ENCODE data around the gene SCUBE1. TPM values are rescaled to one million over a fixed set of nuclear protein-coding genes. Genes with fewer than 3 reads are reported as not detected.

SCUBE1 gene
- total RNA-seq, 1 experiment from 2014 or later = 3.9 TPM

DNA sequence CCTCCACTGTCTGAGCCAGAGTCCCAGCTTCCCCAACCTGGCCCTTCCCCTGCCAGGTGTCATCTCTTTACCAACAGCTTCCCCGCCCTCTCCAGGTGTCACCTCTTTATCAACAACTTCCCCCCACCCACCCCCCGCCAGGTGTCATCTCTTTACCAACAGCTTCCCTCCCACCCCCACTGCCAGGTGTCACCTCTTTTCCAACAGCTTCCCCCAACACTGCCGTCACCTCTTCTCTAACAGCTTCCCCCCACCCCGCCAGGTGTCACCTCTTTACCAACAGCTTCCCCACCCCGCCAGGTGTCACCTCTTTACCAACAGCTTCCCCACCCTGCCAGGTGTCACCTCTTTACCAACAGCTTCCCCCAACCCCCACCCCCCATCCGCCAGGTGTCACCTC, 126.4 kb downstream of the SCUBE1 start:
- Histone ChIP-seq H3K9me2 (ENCODE audit: insufficient read depth) (no peaks in the 10 kb centered on the region), H3K9me3 (ENCODE audit: control insufficient read depth in 1 of 2, insufficient read depth in 1 of 2, low read depth in 1 of 2, low read length in 2 of 2) (no peaks in the 10 kb centered on the region), H3K4me2 (ENCODE audit: low read length) (no peak overlapping the region), H3K4me1 (ENCODE audit: control insufficient read depth in 1 of 2, insufficient read depth in 2 of 2, low read length in 2 of 2) (peaks cover 7 to 14% of the 10 kb centered on the region in 2 experiments; a peak in 3 of 4 replicates), H3K9ac (ENCODE audit: low read length) (no peak overlapping the region), H3K79me2 (ENCODE audit: insufficient read depth, low read length) (no peaks in the 10 kb centered on the region), H3K27me3 (ENCODE audit: insufficient read depth, low read length) (no peaks in the 10 kb centered on the region), H3K36me3 (ENCODE audit: control insufficient read depth in 1 of 2, insufficient read depth in 2 of 2, low read length in 2 of 2) (no peaks in the 10 kb centered on the region), H3K27ac (ENCODE audit: low read depth, low read length) (no peak overlapping the region), H3K4me3 (replicated peaks in 1 of 2; ENCODE audit: low read depth in 1 of 2, low read length in 2 of 2) (no peak overlapping the region), H2AFZ (ENCODE audit: low read depth, low read length, poor library complexity, severe bottlenecking) (no peak overlapping the region), H4K20me1 (ENCODE audit: insufficient read depth) (no peaks in the 10 kb centered on the region)
- POLR2A ChIA-PET = no interaction called here
- CTCF ChIA-PET = interaction anchor here (0.7 kb wide), 2 partner anchors 13 to 29 kb away, joined by 3 read pairs; no protein-coding TSS in a partner anchor
- intact Hi-C loops (cut with micrococcal nuclease) = no loop called here
- BruUV-seq (replicated peaks) = no TSS peak
- DNase-seq (ENCODE audit: low read depth, low spot score) (no peak), ATAC-seq (no peak)
- RAD21 ChIA-PET (ENCODE audit: low non-redundant PET in 1 of 2, low total read pairs in 2 of 2, uncharacterized antibody in 2 of 2, unreplicated experiment in 2 of 2) = no interaction called here
- TF ChIP-seq TCF7L2 (IDR thresholded peaks at IDR 0.05; ENCODE audit: borderline replicate concordance, extremely low read depth, insufficient read depth, insufficient read length) (no peak), POLR2A (IDR thresholded peaks at IDR 0.05; ENCODE audit: borderline replicate concordance, extremely low read depth, insufficient read depth, insufficient read length) (no peak), ZNF274 (IDR thresholded peaks at IDR 0.05; ENCODE audit: low read depth, low read length) (no peak), CBX3 (IDR thresholded peaks at IDR 0.05; ENCODE audit: low read depth) (no peak), RAD21 (IDR thresholded peaks at IDR 0.05; ENCODE audit: low read depth) (no peak), POLR2AphosphoS5 (IDR thresholded peaks at IDR 0.05; ENCODE audit: low read depth, low read length) (no peak), SIN3A (IDR thresholded peaks at IDR 0.05; ENCODE audit: low read depth) (no peak), FOSL1 (IDR thresholded peaks at IDR 0.05; ENCODE audit: low read depth) (no peak), CEBPB (IDR thresholded peaks at IDR 0.05; ENCODE audit: low read depth) (no peak)
- TF ChIP-seq, protein P1, sequence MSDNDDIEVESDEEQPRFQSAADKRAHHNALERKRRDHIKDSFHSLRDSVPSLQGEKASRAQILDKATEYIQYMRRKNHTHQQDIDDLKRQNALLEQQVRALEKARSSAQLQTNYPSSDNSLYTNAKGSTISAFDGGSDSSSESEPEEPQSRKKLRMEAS (IDR thresholded peaks at IDR 0.05) = no peak

- RAD21 ChIA-PET (ENCODE audit: low non-redundant PET in 1 of 2, low total read pairs in 2 of 2, uncharacterized antibody in 2 of 2, unreplicated experiment in 2 of 2) = interaction anchor here in 1 of 2 experiments (0.6 kb wide), 1 partner anchor 67 kb away, joined by 4 read pairs; no protein-coding TSS in a partner anchor
- H3K4me2 ChIP-seq (ENCODE audit: low read length) = no peak overlapping the region
- no peaks in the 10 kb centered on the region for H3K36me3 ChIP-seq (ENCODE audit: control insufficient read depth in 1 of 2, insufficient read depth in 2 of 2, low read length in 2 of 2)
- H4K20me1 ChIP-seq (ENCODE audit: insufficient read depth) = no peaks in the 10 kb centered on the region
- no peak overlapping the region for H2AFZ ChIP-seq (ENCODE audit: low read depth, low read length, poor library complexity, severe bottlenecking)
- peaks cover 6 to 12% of the 10 kb centered on the region in 2 experiments; a peak in 3 of 4 replicates for H3K4me1 ChIP-seq (ENCODE audit: control insufficient read depth in 1 of 2, insufficient read depth in 2 of 2, low read length in 2 of 2)
- BruUV-seq (replicated peaks) = no TSS peak
- H3K9me3 ChIP-seq (ENCODE audit: control insufficient read depth in 1 of 2, insufficient read depth in 1 of 2, low read depth in 1 of 2, low read length in 2 of 2) = no peaks in the 10 kb centered on the region
- H3K9me2 ChIP-seq (ENCODE audit: insufficient read depth) = no peaks in the 10 kb centered on the region
- intact Hi-C loops (cut with micrococcal nuclease) = no loop called here
- DNase-seq (ENCODE audit: low read depth, low spot score) (no peak), ATAC-seq (no peak)
- POLR2A ChIA-PET = no interaction called here
- H3K4me3 ChIP-seq (replicated peaks in 1 of 2; ENCODE audit: low read depth in 1 of 2, low read length in 2 of 2) = no peak overlapping the region
- TF ChIP-seq EGR1 (IDR thresholded peaks at IDR 0.05; ENCODE audit: low read depth) (no peak), EZH2phosphoT487 (IDR thresholded peaks at IDR 0.05; ENCODE audit: borderline replicate concordance) (no peak), SP1 (IDR thresholded peaks at IDR 0.05; ENCODE audit: low read depth) (no peak), EZH2 (IDR thresholded peaks at IDR 0.05) (no peak), ZNF274 (IDR thresholded peaks at IDR 0.05; ENCODE audit: low read depth, low read length) (no peak), JUND (IDR thresholded peaks at IDR 0.05) (no peak), REST (IDR thresholded peaks at IDR 0.05; ENCODE audit: low read depth) (no peak), ELF1 (IDR thresholded peaks at IDR 0.05; ENCODE audit: borderline replicate concordance, low read depth) (no peak)
- TF ChIP-seq, protein P1 (IDR thresholded peaks at IDR 0.05) = no peak
- H3K27me3 ChIP-seq (ENCODE audit: insufficient read depth, low read length) = no peaks in the 10 kb centered on the region
- no peak overlapping the region for H3K9ac ChIP-seq (ENCODE audit: low read length)
- CTCF ChIA-PET = interaction anchor here (0.6 to 1.5 kb wide), 2 partner anchors 18 to 165 kb away, joined by 3 to 6 read pairs; no protein-coding TSS in a partner anchor
- no peaks in the 10 kb centered on the region for H3K79me2 ChIP-seq (ENCODE audit: insufficient read depth, low read length)
- no peak overlapping the region for H3K27ac ChIP-seq (ENCODE audit: low read depth, low read length)
Observed at GRCh38 chr22:43213962-43214361, 129.2 kb downstream of the SCUBE1 start.

Measured in HCT116 (cell line).